Measurements from ENCODE around the gene CCDC60.

- TF ChIP-seq CTCF (IDR thresholded peaks at IDR 0.05; ENCODE audit: insufficient read depth, low read length) (no peak), POLR2AphosphoS5 (IDR thresholded peaks at IDR 0.05; ENCODE audit: low read depth) (no peak), REST (IDR thresholded peaks at IDR 0.05; ENCODE audit: insufficient replicate concordance, low read depth) (no peak)
These were observed 46.0 kb upstream of the CCDC60 start for GRCh38 chr12:119288576-119288975.
